Activated CD4-positive, CD25-positive, alpha-beta regulatory T cell treated with anti-CD3 and anti-CD28 coated beads, Interleukin-2, amount 50 U/mL, for 24 hours (primary cell): ENCODE measurements around the gene ANTXR2.
"Not testable (repeated sequence)": the region's sequence is repeated elsewhere in the genome, so short reads cannot be mapped to it uniquely, and the experiment has no call there.

Source experiments
- ATAC-seq, 2 donors: fragments of 150-1000 bp; cut with Tn5 transposase; one replicate each; pipeline ENCODE4 v1.10.0; 2021; ENCODE audit warnings: mild to moderate bottlenecking in 1 of 2, moderate library complexity in 1 of 2

ANTXR2 gene

GRCh38 chr4:80017125-80017854 is 55.7 kb downstream of the ANTXR2 start:
- peak; percentile 53 to 71 for ATAC-seq

GRCh38 chr4:80016506-80016905 is 56.5 kb downstream of the ANTXR2 start:
- no peak for ATAC-seq

GRCh38 chr4:80015407-80016189 is 57.4 kb downstream of the ANTXR2 start:
- ATAC-seq: no peak

- ATAC-seq: no peak
Observed at GRCh38 chr4:80014531-80014930, 58.5 kb downstream of the ANTXR2 start.

- no peak for ATAC-seq
Observed at GRCh38 chr4:80012291-80012690, 60.7 kb downstream of the ANTXR2 start.

- ATAC-seq: no peak
Observed at GRCh38 chr4:80011636-80012236, 61.3 kb downstream of the ANTXR2 start.

- no peak for ATAC-seq
Observed at GRCh38 chr4:80010316-80010715, 62.7 kb downstream of the ANTXR2 start.

- ATAC-seq: no peak
Observed at GRCh38 chr4:80009806-80010205, 63.2 kb downstream of the ANTXR2 start.

- no peak for ATAC-seq
Observed at GRCh38 chr4:80008971-80009370, 64.1 kb downstream of the ANTXR2 start.

- no peak for ATAC-seq
Observed at GRCh38 chr4:80008351-80008750, 64.7 kb downstream of the ANTXR2 start.

- ATAC-seq: peak; percentile 67 to 78
Observed at GRCh38 chr4:80007745-80008149, 65.3 kb downstream of the ANTXR2 start.

- ATAC-seq: no peak
Observed at GRCh38 chr4:80006935-80007744, 65.9 kb downstream of the ANTXR2 start.

GRCh38 chr4:80005863-80006262 is 67.2 kb downstream of the ANTXR2 start:
- peak; percentile 70 to 79 for ATAC-seq

- no peak for ATAC-seq
Observed at GRCh38 chr4:80004319-80004718, 68.7 kb downstream of the ANTXR2 start.

- ATAC-seq: not testable (repeated sequence)
Observed at GRCh38 chr4:80002559-80002958, 70.5 kb downstream of the ANTXR2 start.

- not testable (repeated sequence) for ATAC-seq
Observed at GRCh38 chr4:79999048-79999447, 74.0 kb downstream of the ANTXR2 start.

GRCh38 chr4:79998201-79998600 is 74.8 kb downstream of the ANTXR2 start:
- ATAC-seq: no peak

- ATAC-seq: no peak
Observed at GRCh38 chr4:79996851-79997250, 76.2 kb downstream of the ANTXR2 start.

GRCh38 chr4:79993476-79993875 is 79.6 kb downstream of the ANTXR2 start:
- no peak for ATAC-seq

GRCh38 chr4:79991601-79992000 is 81.4 kb downstream of the ANTXR2 start:
- ATAC-seq: no peak

- ATAC-seq: not testable (repeated sequence)
Observed at GRCh38 chr4:79991100-79991499, 81.9 kb downstream of the ANTXR2 start.

- no peak for ATAC-seq
Observed at GRCh38 chr4:79987401-79987800, 85.6 kb downstream of the ANTXR2 start.

GRCh38 chr4:79983431-79983830 is 89.6 kb downstream of the ANTXR2 start:
- no peak for ATAC-seq
